CD4-positive, CD25-positive, alpha-beta regulatory T cell (primary cell): ENCODE results near the gene TEC. TPM values are rescaled to one million over a fixed set of nuclear protein-coding genes. Genes with fewer than 3 reads are reported as not detected.
"Not testable (repeated sequence)": the region's sequence is repeated elsewhere in the genome, so short reads cannot be mapped to it uniquely, and the experiment has no call there.

Experiments
- ATAC-seq, 2 donors: fragments of 150-1000 bp; cut with Tn5 transposase; one replicate each; pipeline ENCODE4 v1.10.0; 2021; ENCODE audit warnings: low read depth in 2 of 2, moderate number of reproducible peaks in 2 of 2, moderate library complexity in 1 of 2
- DNase-seq, 3 donors: peaks; one replicate each; pipeline versions ENCODE4 v3.0.0 to v3.0.0-alpha.2; 2012 to 2022; ENCODE audit warnings: mixed read lengths in 1 of 3
- H3K27ac ChIP-seq: one replicate; pipeline ENCODE4 v1.7.0; 2013; ENCODE audit warnings: mild to moderate bottlenecking, low read length; ENCODE audit not compliant: insufficient read depth, poor library complexity, severe bottlenecking
- H3K27me3 ChIP-seq: one replicate; pipeline ENCODE4 v1.7.0; 2013; ENCODE audit warnings: low read length; ENCODE audit not compliant: control insufficient read depth, insufficient read depth
- H3K36me3 ChIP-seq: one replicate; pipeline ENCODE4 v1.7.0; 2013; ENCODE audit warnings: mild to moderate bottlenecking, low read length, moderate library complexity; ENCODE audit not compliant: control insufficient read depth, insufficient read depth
- H3K4me1 ChIP-seq: 2 replicates; pipeline ENCODE4 v1.7.0; 2013; ENCODE audit warnings: mild to moderate bottlenecking, low read length; ENCODE audit not compliant: insufficient read depth, control insufficient read depth, poor library complexity, severe bottlenecking
- H3K4me3 ChIP-seq: one replicate; pipeline ENCODE4 v1.7.0; 2013; ENCODE audit warnings: low read depth, mild to moderate bottlenecking, low read length, moderate library complexity
- H3K9me3 ChIP-seq, 2 experiments: 1 replicate in 1 of 2; 2 replicates in 1 of 2; pipeline ENCODE4 v1.7.0; 2013; ENCODE audit warnings: low read length in 2 of 2, mild to moderate bottlenecking in 1 of 2, moderate library complexity in 1 of 2; ENCODE audit not compliant: control insufficient read depth in 2 of 2
- H3K27ac Mint-ChIP-seq, 3 donors: one replicate each; pipeline ENCODE4 v1.8.0; 2020 to 2022; ENCODE audit warnings: mild to moderate bottlenecking in 3 of 3, mixed read lengths in 3 of 3, moderate library complexity in 2 of 3
- H3K27me3 Mint-ChIP-seq: one replicate; pipeline ENCODE4 v1.8.0; 2022; ENCODE audit warnings: mild to moderate bottlenecking, mixed read lengths
- H3K36me3 Mint-ChIP-seq: one replicate; pipeline ENCODE4 v1.8.0; 2020; ENCODE audit warnings: mixed read lengths
- H3K4me1 Mint-ChIP-seq, 4 donors: one replicate each; pipeline ENCODE4 v1.8.0; 2020 to 2022; ENCODE audit warnings: mixed read lengths in 4 of 4, mild to moderate bottlenecking in 1 of 4
- H3K4me3 Mint-ChIP-seq, 4 donors: one replicate each; pipeline ENCODE4 v1.8.0; 2020 to 2022; ENCODE audit warnings: mild to moderate bottlenecking in 4 of 4, mixed read lengths in 4 of 4, moderate library complexity in 3 of 4
- H3K9me3 Mint-ChIP-seq, 7 donors: one replicate each; pipeline ENCODE4 v1.8.0; 2020 to 2022; ENCODE audit warnings: mixed read lengths in 7 of 7, mild to moderate bottlenecking in 3 of 7, moderate library complexity in 2 of 7
- polyA plus RNA-seq, 4 donors: library from polyadenylated mRNA; unstranded; fragments of 300-500 nt; fragmentation: Illumina TruSeq; gene quantifications; one replicate each; pipeline ENCODE4 v1.2.3, GENCODE V29; 2021
- total RNA-seq: library from RNA; stranded (reverse); gene quantifications from one replicate; pipeline ENCODE4 v1.2.3, GENCODE V29; 2022

Gene TEC
- total and polyA plus RNA-seq, 5 donors from 2014 or later, result 0.17 to 3.0 (median 1.2) TPM

GRCh38 chr4:48187066-48187465 lies 82.6 kb downstream of the TEC start:
- not testable (repeated sequence) for H3K27ac ChIP-seq, H3K4me3 ChIP-seq, H3K9me3 ChIP-seq, H3K36me3 ChIP-seq, H3K27me3 Mint-ChIP-seq, H3K36me3 Mint-ChIP-seq, H3K9me3 Mint-ChIP-seq, ATAC-seq, H3K27me3 ChIP-seq, H3K4me3 Mint-ChIP-seq, H3K4me1 ChIP-seq, H3K4me1 Mint-ChIP-seq, H3K27ac Mint-ChIP-seq, DNase-seq

- H3K9me3 Mint-ChIP-seq, H3K27me3 Mint-ChIP-seq, H3K4me1 ChIP-seq, H3K4me3 Mint-ChIP-seq, H3K36me3 ChIP-seq, H3K27me3 ChIP-seq, H3K9me3 ChIP-seq, H3K36me3 Mint-ChIP-seq, H3K4me3 ChIP-seq, H3K4me1 Mint-ChIP-seq, H3K27ac Mint-ChIP-seq, H3K27ac ChIP-seq, DNase-seq, ATAC-seq: not testable (repeated sequence)
Observed at GRCh38 chr4:48186394-48186793, 83.2 kb downstream of the TEC start.

GRCh38 chr4:48184882-48185281 lies 84.8 kb downstream of the TEC start:
- no peak overlapping the region for H3K4me3 ChIP-seq
- DNase-seq (no peak), ATAC-seq (no peak)
- H3K27me3 ChIP-seq, result no peaks in the 10 kb centered on the region
- Mint-ChIP-seq H3K4me1 (no peaks in the 10 kb centered on the region), H3K9me3 (no peaks in the 10 kb centered on the region), H3K4me3 (no peak overlapping the region), H3K27me3 (peaks cover 1% of the 10 kb centered on the region), H3K27ac (no peak overlapping the region), H3K36me3 (no peaks in the 10 kb centered on the region)
- no peaks in the 10 kb centered on the region for H3K9me3 ChIP-seq
- no peaks in the 10 kb centered on the region for H3K36me3 ChIP-seq
- no peak overlapping the region for H3K27ac ChIP-seq
- no peaks in the 10 kb centered on the region for H3K4me1 ChIP-seq

- no peak for ATAC-seq
Observed at GRCh38 chr4:48180234-48180633, 89.4 kb downstream of the TEC start.

GRCh38 chr4:48178931-48179330 lies 90.7 kb downstream of the TEC start:
- H3K27ac Mint-ChIP-seq, result no peak overlapping the region
- H3K4me3 Mint-ChIP-seq, result no peak overlapping the region
- H3K36me3 Mint-ChIP-seq, result no peaks in the 10 kb centered on the region
- H3K36me3 ChIP-seq, result no peaks in the 10 kb centered on the region
- H3K9me3 ChIP-seq, result no peaks in the 10 kb centered on the region
- H3K27ac ChIP-seq, result no peak overlapping the region
- no peaks in the 10 kb centered on the region for H3K27me3 ChIP-seq
- ATAC-seq (no peak), DNase-seq (no peak)
- no peaks in the 10 kb centered on the region for H3K27me3 Mint-ChIP-seq
- no peaks in the 10 kb centered on the region for H3K4me1 ChIP-seq
- H3K4me1 Mint-ChIP-seq, result peaks cover 0 to 2% (median 0%) of the 10 kb centered on the region in 4 donors
- peaks cover 0 to 2% (median 0%) of the 10 kb centered on the region in 7 donors for H3K9me3 Mint-ChIP-seq
- no peak overlapping the region for H3K4me3 ChIP-seq

More at GRCh38 chr4:48180234-48180633, 89.4 kb downstream of the TEC start:
- Mint-ChIP-seq H3K36me3 (no peaks in the 10 kb centered on the region), H3K9me3 (peaks cover 0 to 2% (median 0%) of the 10 kb centered on the region in 7 donors), H3K27ac (no peak overlapping the region), H3K4me1 (peaks cover 0 to 2% (median 0%) of the 10 kb centered on the region in 4 donors), H3K4me3 (no peak overlapping the region), H3K27me3 (no peaks in the 10 kb centered on the region)
- Histone ChIP-seq H3K36me3 (no peaks in the 10 kb centered on the region), H3K27ac (no peak overlapping the region), H3K4me1 (no peaks in the 10 kb centered on the region), H3K9me3 (no peaks in the 10 kb centered on the region), H3K27me3 (no peaks in the 10 kb centered on the region), H3K4me3 (no peak overlapping the region)
- no peak for DNase-seq

GRCh38 chr4:48175806-48176205 lies 93.8 kb downstream of the TEC start:
- ATAC-seq, result no peak
- H3K27me3 Mint-ChIP-seq, result no peaks in the 10 kb centered on the region
- H3K4me1 ChIP-seq, result no peaks in the 10 kb centered on the region
- H3K9me3 Mint-ChIP-seq, result peaks cover 0 to 2% (median 0%) of the 10 kb centered on the region in 7 donors
- no peaks in the 10 kb centered on the region for H3K9me3 ChIP-seq
- H3K27ac Mint-ChIP-seq, result no peak overlapping the region
- H3K36me3 Mint-ChIP-seq, result no peaks in the 10 kb centered on the region
- H3K4me3 Mint-ChIP-seq, result no peak overlapping the region
- no peaks in the 10 kb centered on the region for H3K36me3 ChIP-seq
- no peaks in the 10 kb centered on the region for H3K27me3 ChIP-seq
- no peak overlapping the region for H3K4me3 ChIP-seq
- H3K27ac ChIP-seq, result no peak overlapping the region
- peak in 1 of 3 donors; percentile 9 for DNase-seq
- H3K4me1 Mint-ChIP-seq, result peaks cover 0 to 2% (median 0%) of the 10 kb centered on the region in 4 donors

GRCh38 chr4:48175328-48175727 lies 94.3 kb downstream of the TEC start:
- ATAC-seq (no peak), DNase-seq (no peak)
- Mint-ChIP-seq H3K9me3 (peaks cover 0 to 2% (median 0%) of the 10 kb centered on the region in 7 donors), H3K4me1 (peaks cover 0 to 2% (median 0%) of the 10 kb centered on the region in 4 donors), H3K27ac (no peak overlapping the region), H3K4me3 (no peak overlapping the region), H3K36me3 (no peaks in the 10 kb centered on the region), H3K27me3 (no peaks in the 10 kb centered on the region)
- no peaks in the 10 kb centered on the region for H3K27me3 ChIP-seq
- no peak overlapping the region for H3K27ac ChIP-seq
- H3K4me1 ChIP-seq, result no peaks in the 10 kb centered on the region
- H3K4me3 ChIP-seq, result no peak overlapping the region
- H3K9me3 ChIP-seq, result no peaks in the 10 kb centered on the region
- H3K36me3 ChIP-seq, result no peaks in the 10 kb centered on the region

GRCh38 chr4:48173056-48173991 lies 96.3 kb downstream of the TEC start:
- Mint-ChIP-seq H3K36me3 (no peaks in the 10 kb centered on the region), H3K4me1 (peaks cover 0 to 2% (median 0%) of the 10 kb centered on the region in 4 donors), H3K27me3 (no peaks in the 10 kb centered on the region), H3K9me3 (peaks cover 0 to 2% (median 0%) of the 10 kb centered on the region in 7 donors), H3K27ac (peak overlapping the region in 1 of 3 donors; percentile 34), H3K4me3 (no peak overlapping the region)
- Histone ChIP-seq H3K9me3 (no peaks in the 10 kb centered on the region), H3K4me1 (no peaks in the 10 kb centered on the region), H3K27me3 (no peaks in the 10 kb centered on the region), H3K27ac (no peak overlapping the region), H3K4me3 (no peak overlapping the region), H3K36me3 (no peaks in the 10 kb centered on the region)
- ATAC-seq (no peak), DNase-seq (no peak)
